K562 (cell line): ENCODE measurements around the gene SH3PXD2B. TPM values are rescaled to one million over a fixed set of nuclear protein-coding genes. Genes with fewer than 3 reads are reported as not detected.

Experiments used
- ATAC-seq: fragments of 200-7000 bp; cut with Tn5 transposase; 3 replicates; pipeline ENCODE4 v1.9.1; 2020; ENCODE audit warnings: moderate library complexity
- BruUV-seq: library from RNA; stranded (reverse); fragments of 400-500 nt; replicated peaks from 2 replicates; lab custom pipeline; 2021; lab: Mats Ljungman, UMichigan
- CTCF ChIA-PET: fragments of 300-600 bp; formaldehyde crosslinking; extraction: SDS; loops from one replicate; lab custom pipeline; 2021; ENCODE audit warnings: low intra/inter-chr PET ratio; lab: Yijun Ruan, JAX
- POLR2A ChIA-PET: fragments of 300-600, 350-650 bp; sonication (Branson Sonifier 250); formaldehyde crosslinking; extraction: SDS; loops from one replicate; lab custom pipeline; 2021; ENCODE audit warnings: antibody characterized with exemption, inconsistent platforms; lab: Yijun Ruan, JAX
- DNase-seq, 4 experiments: peaks; one replicate each; pipeline versions ENCODE4 v3.0.0 to v3.0.0-alpha.2; 2011 to 2018; ENCODE audit warnings: low spot score in 3 of 4, mixed read lengths in 3 of 4; ENCODE audit errors: extremely low read depth in 1 of 4
- FAIRE-seq: peaks from 2 replicates; lab custom pipeline; 2011; peaks lifted over from hg19 to GRCh38; lab: Jason Lieb, UNC
- H2AFZ ChIP-seq: 2 replicates; pipeline ENCODE4 v1.6.0; 2011; ENCODE audit warnings: low read depth, low read length, control low read depth, inconsistent platforms
- H3K27ac ChIP-seq: fragments of 200-600 bp; 3 replicates; pipeline ENCODE4 v1.8.0; 2011; ENCODE audit warnings: low read depth, mild to moderate bottlenecking, control low read depth, inconsistent platforms, low read length, moderate library complexity, mixed read lengths; ENCODE audit errors: extremely low read depth
- H3K27me3 ChIP-seq, 2 experiments: fragments of 300-600 bp in 1 of 2; 2 replicates in 1 of 2; 3 replicates in 1 of 2; pipeline versions ENCODE4 v1.6.0 to v1.8.0; 2011; ENCODE audit warnings: inconsistent platforms in 2 of 2, low read length in 2 of 2, mild to moderate bottlenecking in 1 of 2, mixed read lengths in 1 of 2, moderate library complexity in 1 of 2; ENCODE audit not compliant: control insufficient read depth in 2 of 2, insufficient read depth in 2 of 2
- H3K36me3 ChIP-seq: fragments of 300-600 bp; 3 replicates; pipeline ENCODE4 v1.8.0; 2011; ENCODE audit warnings: mild to moderate bottlenecking, low read length, inconsistent platforms; ENCODE audit not compliant: control insufficient read depth, insufficient read depth
- H3K4me1 ChIP-seq, 2 experiments: fragments of 200-600 bp in 1 of 2; replicated peaks in 1 of 2; 2 replicates in 1 of 2; 3 replicates in 1 of 2; pipeline versions ENCODE4 v1.5.1 to v1.8.0; 2011; ENCODE audit warnings: inconsistent platforms in 2 of 2, low read length in 2 of 2, mild to moderate bottlenecking in 1 of 2, mixed read lengths in 1 of 2, moderate library complexity in 1 of 2; ENCODE audit not compliant: control insufficient read depth in 2 of 2, insufficient read depth in 2 of 2
- H3K4me2 ChIP-seq: 2 replicates; pipeline ENCODE4 v1.6.1; 2011; ENCODE audit warnings: low read length, control low read depth, inconsistent platforms, mixed read lengths; ENCODE audit not compliant: insufficient read depth
- H3K4me3 ChIP-seq: fragments of 200-600 bp; sonication (generic), shearing (Covaris generic); 2 replicates; pipeline ENCODE4 v1.5.1; 2016; ENCODE audit warnings: control low read depth, inconsistent platforms
- H3K79me2 ChIP-seq: fragments of 200-600 bp; 3 replicates; pipeline ENCODE4 v1.8.0; 2011; ENCODE audit warnings: low read length, inconsistent platforms; ENCODE audit not compliant: control insufficient read depth, insufficient read depth
- H3K9ac ChIP-seq, 2 experiments: 2 replicates each; pipeline versions ENCODE4 v1.6.0 to v1.6.1; 2011; ENCODE audit warnings: low read depth in 2 of 2, low read length in 2 of 2, control low read depth in 1 of 2, inconsistent platforms in 1 of 2, mild to moderate bottlenecking in 1 of 2, mixed read lengths in 1 of 2; ENCODE audit not compliant: insufficient read depth in 1 of 2
- H3K9me1 ChIP-seq: one replicate; pipeline ENCODE4 v1.6.0; 2011; ENCODE audit warnings: inconsistent platforms, mild to moderate bottlenecking, low read length, moderate library complexity; ENCODE audit not compliant: control insufficient read depth, insufficient read depth
- H3K9me3 ChIP-seq: replicated peaks from 2 replicates; pipeline ENCODE4 v1.5.1; 2011; ENCODE audit warnings: low read depth, low read length, inconsistent platforms; ENCODE audit not compliant: control insufficient read depth, insufficient read depth
- H4K20me1 ChIP-seq: replicated peaks from 2 replicates; pipeline ENCODE4 v1.6.1; 2011; ENCODE audit warnings: low read length, inconsistent platforms, mixed read lengths; ENCODE audit not compliant: control insufficient read depth, insufficient read depth
- ARHGAP35 ChIP-seq: fragments of 450-650 bp; IDR thresholded peaks from 2 replicates; pipeline ENCODE4 v1.6.1; 2018; ENCODE audit not compliant: partially characterized antibody
- CBX8 ChIP-seq: fragments of 200-600 bp; sonication (generic); IDR thresholded peaks from 2 replicates; pipeline ENCODE4 v1.6.1; 2012; ENCODE audit warnings: borderline replicate concordance, mixed run types, low read depth, mild to moderate bottlenecking, moderate library complexity, mixed read lengths, low read length, control low read depth, inconsistent platforms; ENCODE audit not compliant: poor library complexity, severe bottlenecking; ENCODE audit errors: extremely low read depth
- HOMEZ ChIP-seq: fragments of 250-450 bp; sonication (Bioruptor Pico); IDR thresholded peaks from 2 replicates; pipeline ENCODE4 v1.4.0; 2020; ENCODE audit warnings: mild to moderate bottlenecking, moderate library complexity
- KLF10 ChIP-seq: fragments of 250-450 bp; sonication (Bioruptor Pico); IDR thresholded peaks from 2 replicates; pipeline ENCODE4 v1.6.1; 2021; ENCODE audit warnings: matching md5 sums
- POLR2H ChIP-seq: IDR thresholded peaks from 2 replicates; pipeline ENCODE4 v1.6.1; 2016; ENCODE audit warnings: missing genetic modification characterization, low read depth, mild to moderate bottlenecking, control low read depth, missing compliant biosample characterization, moderate library complexity
- RFX1 ChIP-seq: fragments of 450-650 bp; IDR thresholded peaks from 2 replicates; pipeline ENCODE4 v1.6.1; 2016; ENCODE audit warnings: mild to moderate bottlenecking, moderate library complexity
- SLC30A9 ChIP-seq: fragments of 250-450 bp; sonication (Bioruptor Pico); IDR thresholded peaks from 2 replicates; pipeline ENCODE4 v1.8.0; 2022; ENCODE audit warnings: mild to moderate bottlenecking, moderate library complexity
- SPI1 ChIP-seq: IDR thresholded peaks from 2 replicates; pipeline ENCODE4 v1.6.1; 2011; ENCODE audit warnings: low read depth, low read length, control low read depth, borderline replicate concordance
- ZNF780A ChIP-seq: fragments of 250-450 bp; sonication (Bioruptor Pico); IDR thresholded peaks from 2 replicates; pipeline ENCODE4 v1.5.0; 2021; ENCODE audit warnings: mild to moderate bottlenecking
- WGBS: fragments of 100-300 bp; shearing (Covaris generic); methylation state at CpG from one replicate; pipeline ENCODE4 v1.1.6; 2016; ENCODE audit warnings: low coverage, mixed read lengths; ENCODE audit not compliant: insufficient coverage; ENCODE audit errors: missing lambda C conversion rate; 5-methylcytosine and 5-hydroxymethylcytosine counted together
- in situ Hi-C: fragments of 300-500 bp; cut with MboI; formaldehyde crosslinking; loops from 4 replicates; pipeline ENCODE4 v1.15.0; 2018; ENCODE audit warnings: inconsistent platforms, mixed read lengths
- intact Hi-C: fragments of 100-400 bp; cut with micrococcal nuclease; formaldehyde crosslinking; loops from 2 replicates; pipeline ENCODE4 v1.14.2; 2022
- polyA plus RNA-seq, 8 experiments: library from polyadenylated mRNA; depleted of rRNA in 4 of 8; stranded (reverse) in 5 of 8; unstranded in 3 of 8; fragments of >200 nt; fragmentation: Nextera tagmentation in 2 of 8; fragmentation: Illumina TruSeq in 1 of 8; extraction: Ambion mirVana in 2 of 8; extraction: Trizol in 1 of 8; gene quantifications; 2 replicates each; pipeline versions ENCODE4 v1.2.1 to v1.2.3, GENCODE V29; 2011 to 2014; ENCODE audit warnings: inconsistent platforms in 1 of 8, missing spikeins in 1 of 8
- total RNA-seq, 7 experiments: library from RNA; depleted of rRNA in 6 of 7; stranded (reverse); fragments of >200 nt in 6 of 7; fragmentation: Illumina TruSeq in 2 of 7; extraction: Trizol in 2 of 7; gene quantifications; 2 replicates each; pipeline versions ENCODE4 v1.2.1 to v1.2.3, GENCODE V29; 2011 to 2021; ENCODE audit warnings: low replicate concordance in 1 of 7
- TF ChIP-seq, protein P1 (sequence below): fragments of 250-450 bp; sonication (Bioruptor Pico); IDR thresholded peaks from 2 replicates; pipeline ENCODE4 v1.4.0; 2020; ENCODE audit warnings: mild to moderate bottlenecking, moderate library complexity, borderline replicate concordance

The SH3PXD2B gene
- total and polyA plus RNA-seq, 9 of the 15 experiments (the other 6 are each of a cell fraction or from before 2014, with no cell fraction given): 0.04 to 0.66 (median 0.19) TPM

- BruUV-seq: no TSS peak
- Histone ChIP-seq H3K79me2 (no peaks in the 10 kb centered on the region), H3K27ac (no peak overlapping the region), H2AFZ (no peak overlapping the region), H3K9ac (no peak overlapping the region; a peak in 1 of 4 replicates), H3K9me1 (no peaks in the 10 kb centered on the region), H4K20me1 (peaks cover 6% of the 10 kb centered on the region), H3K36me3 (no peaks in the 10 kb centered on the region), H3K4me1 (peaks cover 5 to 10% of the 10 kb centered on the region in 2 experiments; a peak in 4 of 5 replicates), H3K27me3 (peaks cover 16 to 66% of the 10 kb centered on the region in 2 experiments; a peak in 3 of 5 replicates), H3K4me3 (no peak overlapping the region), H3K4me2 (no peak overlapping the region), H3K9me3 (no peaks in the 10 kb centered on the region)
- no peak for ATAC-seq
- POLR2A ChIA-PET: interaction anchor here (0.6 kb wide), 1 partner anchor 1071 kb away, joined by 4 read pairs; no protein-coding TSS in a partner anchor
- no peak for DNase-seq
- 2% methylated on average over 6 of the region's 10 CpGs for WGBS
- FAIRE-seq: no peak
- no peak for TF ChIP-seq CBX8
- in situ Hi-C loops (no loop called here), intact Hi-C loops (no loop called here)
- CTCF ChIA-PET: interaction anchor here (0.6 kb wide), 1 partner anchor 152 kb away, joined by 3 read pairs; no protein-coding TSS in a partner anchor
These were observed 8.5 kb downstream of the SH3PXD2B start for GRCh38 chr5:172445866-172446265.

DNA sequence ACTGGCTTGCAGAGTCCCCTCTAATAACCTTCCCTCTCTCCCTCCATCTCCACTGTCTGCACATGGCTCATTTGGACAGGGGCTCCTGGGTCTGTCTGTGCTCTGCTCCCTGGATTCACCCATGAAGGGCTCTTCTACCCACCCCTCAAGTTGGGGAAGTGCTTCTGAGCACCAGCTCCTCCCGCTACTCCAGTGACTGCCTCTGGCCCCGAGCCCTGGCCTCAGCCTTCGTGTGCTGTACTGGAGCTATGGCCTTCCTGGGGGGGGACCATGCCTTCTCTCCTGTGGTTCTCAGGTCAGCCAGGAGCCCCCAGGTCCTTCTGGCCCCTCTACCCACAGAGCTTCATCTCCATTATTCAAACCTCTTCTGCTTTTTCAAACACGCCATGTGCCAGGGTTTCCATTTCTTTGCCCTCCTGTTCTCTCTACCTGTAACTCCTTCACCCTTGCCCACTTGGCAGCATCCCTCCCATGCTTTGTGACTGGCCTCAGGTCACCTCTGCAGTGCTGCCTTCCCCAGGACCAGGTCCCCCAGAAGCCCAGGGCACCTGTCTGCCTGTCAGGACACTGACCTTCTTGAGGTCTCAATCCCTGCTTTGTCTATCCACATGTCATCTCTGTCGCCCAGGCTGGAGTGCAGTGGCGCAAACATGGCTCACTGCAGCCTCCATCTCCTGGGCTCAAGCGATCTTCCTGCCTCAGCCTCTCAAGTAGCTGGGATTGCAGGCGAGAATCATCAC is 9.5 kb downstream of the SH3PXD2B start:
- no peak overlapping the region for H3K27ac ChIP-seq
- H2AFZ ChIP-seq: no peak overlapping the region
- no peaks in the 10 kb centered on the region for H3K36me3 ChIP-seq
- FAIRE-seq (no peak), DNase-seq (no peak), ATAC-seq (no peak)
- H3K4me3 ChIP-seq: no peak overlapping the region
- peaks cover 6 to 10% of the 10 kb centered on the region in 2 experiments for H3K4me1 ChIP-seq
- in situ Hi-C loops (no loop called here), intact Hi-C loops (no loop called here)
- H3K9ac ChIP-seq: no peak overlapping the region
- WGBS: 4% methylated on average over 8 of the region's 8 CpGs
- no peak overlapping the region for H3K4me2 ChIP-seq
- no peaks in the 10 kb centered on the region for H3K9me1 ChIP-seq
- ChIA-PET POLR2A (interaction anchor here (1.2 kb wide), 1 partner anchor 19 kb away, joined by 4 read pairs; no protein-coding TSS in a partner anchor), CTCF (no interaction called here)
- no peaks in the 10 kb centered on the region for H3K79me2 ChIP-seq
- peaks cover 3% of the 10 kb centered on the region; the same call in 1 of the 2 replicates for H4K20me1 ChIP-seq
- H3K9me3 ChIP-seq: no peaks in the 10 kb centered on the region
- BruUV-seq: no TSS peak
- H3K27me3 ChIP-seq: peaks cover 18 to 70% of the 10 kb centered on the region in 2 experiments; a peak in 3 of 5 replicates
- TF ChIP-seq SLC30A9 (CRISPR knock-in tag) (no peak), KLF10 (CRISPR knock-in tag) (no peak), SPI1 (no peak), POLR2H (tag) (no peak), ARHGAP35 (no peak), HOMEZ (no peak), RFX1 (no peak), ZNF780A (CRISPR knock-in tag) (no peak)
- TF ChIP-seq, protein P1, sequence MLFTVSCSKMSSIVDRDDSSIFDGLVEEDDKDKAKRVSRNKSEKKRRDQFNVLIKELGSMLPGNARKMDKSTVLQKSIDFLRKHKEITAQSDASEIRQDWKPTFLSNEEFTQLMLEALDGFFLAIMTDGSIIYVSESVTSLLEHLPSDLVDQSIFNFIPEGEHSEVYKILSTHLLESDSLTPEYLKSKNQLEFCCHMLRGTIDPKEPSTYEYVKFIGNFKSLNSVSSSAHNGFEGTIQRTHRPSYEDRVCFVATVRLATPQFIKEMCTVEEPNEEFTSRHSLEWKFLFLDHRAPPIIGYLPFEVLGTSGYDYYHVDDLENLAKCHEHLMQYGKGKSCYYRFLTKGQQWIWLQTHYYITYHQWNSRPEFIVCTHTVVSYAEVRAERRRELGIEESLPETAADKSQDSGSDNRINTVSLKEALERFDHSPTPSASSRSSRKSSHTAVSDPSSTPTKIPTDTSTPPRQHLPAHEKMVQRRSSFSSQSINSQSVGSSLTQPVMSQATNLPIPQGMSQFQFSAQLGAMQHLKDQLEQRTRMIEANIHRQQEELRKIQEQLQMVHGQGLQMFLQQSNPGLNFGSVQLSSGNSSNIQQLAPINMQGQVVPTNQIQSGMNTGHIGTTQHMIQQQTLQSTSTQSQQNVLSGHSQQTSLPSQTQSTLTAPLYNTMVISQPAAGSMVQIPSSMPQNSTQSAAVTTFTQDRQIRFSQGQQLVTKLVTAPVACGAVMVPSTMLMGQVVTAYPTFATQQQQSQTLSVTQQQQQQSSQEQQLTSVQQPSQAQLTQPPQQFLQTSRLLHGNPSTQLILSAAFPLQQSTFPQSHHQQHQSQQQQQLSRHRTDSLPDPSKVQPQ (CRISPR knock-in tag): no peak
